Bone marrow (tissue), 2 donors: ENCODE results near the gene SAXO1.
"Not testable (repeated sequence)": the region's sequence is repeated elsewhere in the genome, so short reads cannot be mapped to it uniquely, and the experiment has no call there.

ENCODE experiments used
- DNase-seq, 2 donors: peaks; one replicate each; lab custom pipeline; 2025; lab: John Stamatoyannopoulos, UW

The SAXO1 gene

DNA sequence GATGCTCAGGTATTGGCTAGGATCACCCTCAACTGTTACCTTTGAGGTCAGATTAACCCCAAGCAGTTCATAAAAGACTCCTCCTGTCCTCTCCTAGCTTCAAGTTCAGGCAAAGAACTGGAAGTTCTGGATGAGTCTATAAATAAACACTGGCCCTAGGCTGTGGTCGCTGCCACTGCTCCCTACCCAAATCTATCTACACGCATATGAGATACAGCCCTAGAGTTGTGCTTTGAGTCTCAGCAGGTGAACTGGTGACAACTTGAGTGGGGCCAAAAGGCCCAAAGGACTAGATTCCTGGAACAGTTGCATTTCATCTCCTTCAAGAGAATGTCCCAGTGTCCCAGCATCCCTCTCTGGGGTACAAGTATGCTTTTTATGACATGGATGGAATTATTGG is 62.6 kb downstream of the SAXO1 start:
- no peak for DNase-seq

DNA sequence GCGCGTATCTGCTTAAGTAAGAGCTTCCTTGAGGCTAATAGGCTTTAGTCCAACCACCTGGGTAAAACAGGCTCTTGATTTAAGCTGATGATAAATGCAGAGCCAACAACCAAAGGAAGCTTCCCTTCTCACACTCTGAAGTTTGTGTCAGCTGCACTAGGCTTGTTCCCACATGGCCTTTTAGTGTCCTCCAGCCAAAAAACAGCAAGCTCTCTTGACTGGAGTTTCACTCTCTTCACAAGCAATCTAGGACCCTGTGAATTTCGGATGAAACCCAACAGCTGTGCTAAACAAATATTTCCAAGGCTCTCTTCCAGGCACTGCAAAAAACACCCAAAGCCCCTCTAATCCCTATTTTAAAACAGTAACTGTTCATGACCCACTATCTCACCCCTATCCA is 63.9 kb downstream of the SAXO1 start:
- DNase-seq = no peak

GRCh38 chr9:18955626-18956025 is 77.4 kb downstream of the SAXO1 start:
- no peak for DNase-seq

GRCh38 chr9:18951936-18952335 is 81.1 kb downstream of the SAXO1 start:
- DNase-seq = no peak

DNA sequence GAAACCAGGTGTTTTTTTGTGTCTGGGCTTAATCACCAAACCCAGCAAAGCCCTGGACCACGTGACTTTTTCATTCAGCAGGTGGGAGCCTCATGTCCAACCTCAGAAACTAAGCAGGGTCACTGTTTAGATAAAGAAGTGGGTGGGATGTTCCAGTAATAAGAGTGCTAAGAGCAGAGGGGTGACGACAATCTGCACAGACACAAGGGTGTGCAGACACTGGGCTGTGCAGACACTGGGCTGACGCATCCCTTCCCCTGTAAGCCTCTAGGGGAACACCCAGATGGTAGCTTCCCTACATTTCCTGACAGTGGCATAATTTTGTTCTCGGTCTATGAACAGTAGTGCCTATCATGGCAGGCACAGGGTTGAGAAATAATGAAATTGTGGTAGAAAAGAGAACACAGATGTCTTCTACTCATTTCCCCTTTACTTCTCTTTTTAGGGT is 85.1 kb downstream of the SAXO1 start:
- no peak for DNase-seq

DNA sequence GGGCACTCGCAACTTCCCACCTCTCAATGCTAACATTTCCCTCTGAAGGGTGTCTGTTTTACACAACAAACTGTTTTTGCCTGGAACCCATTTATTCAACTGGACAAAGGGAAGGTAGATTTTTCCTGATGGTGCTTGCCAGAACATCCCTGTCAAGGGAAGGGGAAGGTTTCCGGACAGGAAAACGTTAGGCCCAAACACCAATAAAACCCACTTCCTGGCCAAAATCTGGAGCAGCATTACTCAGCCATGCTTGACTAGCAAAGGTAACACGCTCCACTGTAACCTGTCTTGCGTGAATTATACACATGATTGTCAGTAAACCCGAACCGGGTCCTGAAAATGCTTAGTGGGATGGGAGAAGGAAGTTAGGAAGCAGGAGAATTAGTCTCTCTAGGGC is 90.2 kb downstream of the SAXO1 start:
- DNase-seq = no peak

GRCh38 chr9:18941060-18941740 is 91.8 kb downstream of the SAXO1 start:
- no peak for DNase-seq

GRCh38 chr9:18939943-18940342 is 93.1 kb downstream of the SAXO1 start:
- DNase-seq = no peak

DNA sequence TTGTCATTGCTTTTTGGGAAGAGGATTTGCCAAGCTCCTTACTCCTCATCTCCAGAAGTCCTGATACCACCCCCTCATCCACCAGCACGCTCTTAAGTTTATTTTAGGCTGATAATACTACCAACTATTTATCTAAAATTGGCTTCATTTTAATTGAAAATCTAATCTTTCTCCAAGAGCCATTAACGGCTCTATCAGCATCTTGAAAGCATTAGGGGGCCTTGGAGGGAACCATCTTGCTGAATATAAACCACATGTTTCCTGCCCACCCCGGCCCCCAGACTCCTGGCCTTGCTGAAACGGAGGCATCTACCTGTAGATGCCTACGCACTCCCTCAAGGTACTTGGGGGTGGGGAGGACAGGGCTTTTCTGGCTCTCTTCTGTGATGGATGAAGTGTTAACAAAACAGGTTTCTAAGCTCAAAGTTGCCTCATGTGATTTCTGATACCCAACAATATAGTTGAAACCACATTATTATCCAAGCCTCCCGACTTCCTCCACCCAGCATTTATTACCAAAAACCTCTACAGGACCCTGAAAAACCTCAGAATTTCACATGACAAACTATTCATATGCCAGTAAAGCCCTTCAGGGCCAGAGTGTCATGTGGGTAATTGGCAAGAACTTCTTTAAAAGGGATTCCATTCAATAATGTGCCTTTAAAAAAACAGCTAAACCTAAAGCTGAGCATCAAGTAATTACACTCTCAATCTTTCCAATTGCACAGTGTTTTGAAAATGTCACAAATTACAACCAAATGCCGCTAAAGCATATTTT is 96.7 kb downstream of the SAXO1 start:
- DNase-seq = no peak

GRCh38 chr9:18935541-18935940 is 97.5 kb downstream of the SAXO1 start:
- DNase-seq = no peak

- not testable (repeated sequence) for DNase-seq
These were observed 102.4 kb downstream of the SAXO1 start for GRCh38 chr9:18930611-18931010.

- no peak for DNase-seq
These were observed 104.3 kb downstream of the SAXO1 start for GRCh38 chr9:18928711-18929110.

GRCh38 chr9:18926513-18926912 is 106.5 kb downstream of the SAXO1 start:
- DNase-seq = no peak

GRCh38 chr9:18925880-18926279 is 107.1 kb downstream of the SAXO1 start:
- DNase-seq = no peak

DNA sequence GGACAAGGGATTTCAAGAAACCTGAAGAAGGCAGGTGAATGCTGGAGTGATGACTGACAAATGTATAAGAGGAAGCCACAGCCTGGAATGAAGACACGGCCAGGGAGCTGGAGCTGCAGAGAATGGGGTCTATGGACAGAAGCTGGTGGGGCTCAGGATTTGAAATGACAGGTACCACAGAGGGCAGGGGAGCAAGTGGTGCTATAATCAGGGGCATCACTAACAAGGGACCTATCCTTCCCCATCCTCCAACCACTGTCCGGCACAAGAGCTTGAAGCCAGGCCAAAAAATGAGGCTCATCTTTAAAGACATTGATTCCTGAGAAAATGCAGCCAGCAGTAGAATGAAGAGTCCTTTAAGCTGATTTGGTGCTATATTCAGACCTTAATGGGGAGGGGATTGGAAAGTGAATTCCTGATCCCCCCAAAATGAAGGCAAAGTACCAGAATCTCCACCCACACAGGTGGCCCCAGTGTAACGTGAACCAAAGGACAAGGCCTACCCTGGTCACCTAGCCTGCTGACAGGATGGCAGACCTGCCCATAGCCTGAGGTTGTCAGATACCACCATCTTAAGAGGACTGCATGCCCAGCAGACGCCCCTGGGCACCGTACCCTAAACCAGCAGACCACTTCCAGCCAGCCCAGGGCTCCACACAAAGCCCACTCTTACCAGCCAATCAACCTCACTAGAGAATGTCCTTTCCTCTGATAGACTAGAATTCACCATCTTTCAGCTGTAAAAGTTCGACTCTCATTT is 109.2 kb downstream of the SAXO1 start:
- DNase-seq = no peak

GRCh38 chr9:18923167-18923566 is 109.8 kb downstream of the SAXO1 start:
- DNase-seq = no peak

- no peak for DNase-seq
These were observed 110.7 kb downstream of the SAXO1 start for GRCh38 chr9:18922161-18922885.

DNA sequence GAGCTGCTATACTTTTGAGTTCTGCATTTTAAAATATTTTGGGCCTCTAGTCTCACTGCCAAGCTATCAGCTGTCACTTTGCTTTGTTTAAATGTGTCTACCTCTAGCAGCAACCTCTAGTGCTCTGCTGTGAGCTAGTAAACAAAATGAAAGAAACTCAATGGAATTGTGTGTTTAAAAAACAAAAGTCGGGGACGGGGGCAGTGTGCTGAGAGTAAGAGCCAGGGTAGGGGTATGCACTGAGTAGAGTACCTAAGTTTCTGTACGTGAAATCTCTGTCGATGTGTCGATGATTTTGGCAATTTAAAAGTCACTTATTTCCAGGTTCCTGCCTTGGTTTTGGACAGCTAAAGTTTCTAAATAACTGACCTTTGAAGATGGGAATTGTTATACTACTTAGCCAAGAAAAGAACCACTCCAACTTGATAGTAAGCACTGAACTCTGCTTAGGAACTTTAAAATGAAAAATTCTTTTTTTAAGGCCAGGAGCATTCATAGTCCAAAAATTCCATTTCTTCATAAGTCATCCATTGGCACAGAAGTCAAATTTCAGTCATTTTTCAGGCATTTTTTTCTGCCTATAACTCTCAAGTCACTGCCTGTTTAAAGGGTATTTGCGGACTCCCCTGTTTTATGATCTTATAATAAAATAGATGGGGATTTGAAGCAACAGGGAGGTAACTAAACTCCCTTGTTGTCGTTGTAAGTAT is 111.5 kb downstream of the SAXO1 start:
- DNase-seq = no peak

DNA sequence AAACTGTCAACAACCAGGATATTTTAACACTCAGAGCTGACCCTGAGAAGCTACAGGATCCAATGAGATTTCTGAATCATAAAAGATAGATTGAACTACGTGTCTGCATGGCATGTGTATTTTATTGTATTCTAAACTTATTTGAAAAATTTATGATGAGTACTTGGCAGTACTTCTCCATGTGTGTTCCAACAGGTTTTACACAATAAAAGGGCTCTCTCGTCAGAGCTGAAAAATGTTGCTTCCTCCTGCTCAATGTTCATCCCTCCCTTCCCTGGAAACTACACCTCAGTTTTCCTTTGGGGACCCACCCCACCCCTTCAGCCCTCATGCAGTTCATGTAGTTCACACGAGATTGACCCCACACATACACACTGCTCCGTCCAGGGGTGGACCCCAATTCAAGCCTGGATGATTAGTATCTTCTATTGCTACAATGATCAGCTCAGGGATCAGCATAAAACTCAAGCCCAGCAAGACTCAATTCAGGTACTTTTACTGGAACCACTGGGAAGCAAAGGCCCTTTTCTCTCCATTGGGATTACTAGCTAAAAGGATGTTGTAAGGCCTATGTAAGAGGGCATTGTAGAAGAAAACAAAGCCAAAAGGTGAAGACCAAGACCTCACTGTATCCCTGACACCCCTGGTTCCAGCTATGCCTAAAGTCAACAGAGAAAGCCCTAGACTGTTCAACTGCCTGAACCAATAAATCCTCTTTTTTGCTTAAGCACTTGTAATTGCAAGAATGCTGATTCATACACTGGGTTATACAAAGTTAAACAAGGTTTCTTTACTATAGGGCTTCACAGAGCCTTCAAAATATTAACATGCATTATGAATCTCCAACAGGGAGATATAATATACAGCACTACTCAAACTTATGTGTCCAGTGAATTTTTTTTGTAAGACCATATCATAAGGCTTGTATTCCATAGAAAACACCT is 112.6 kb downstream of the SAXO1 start:
- DNase-seq = no peak

GRCh38 chr9:18911714-18912342 is 121.2 kb downstream of the SAXO1 start:
- DNase-seq = no peak
